GM19025 (cell line): Measurements from ENCODE around the gene PARP15.
"Not testable (repeated sequence)": the region's sequence is repeated elsewhere in the genome, so short reads cannot be mapped to it uniquely, and the experiment has no call there.

Experiments used
- ATAC-seq: cut with Tn5 transposase; IDR thresholded peaks from one replicate; pipeline ENCODE4 v1.9.1; 2021; ENCODE audit warnings: mild to moderate bottlenecking, low read depth, moderate library complexity; ENCODE audit not compliant: unreplicated experiment

Gene PARP15

DNA sequence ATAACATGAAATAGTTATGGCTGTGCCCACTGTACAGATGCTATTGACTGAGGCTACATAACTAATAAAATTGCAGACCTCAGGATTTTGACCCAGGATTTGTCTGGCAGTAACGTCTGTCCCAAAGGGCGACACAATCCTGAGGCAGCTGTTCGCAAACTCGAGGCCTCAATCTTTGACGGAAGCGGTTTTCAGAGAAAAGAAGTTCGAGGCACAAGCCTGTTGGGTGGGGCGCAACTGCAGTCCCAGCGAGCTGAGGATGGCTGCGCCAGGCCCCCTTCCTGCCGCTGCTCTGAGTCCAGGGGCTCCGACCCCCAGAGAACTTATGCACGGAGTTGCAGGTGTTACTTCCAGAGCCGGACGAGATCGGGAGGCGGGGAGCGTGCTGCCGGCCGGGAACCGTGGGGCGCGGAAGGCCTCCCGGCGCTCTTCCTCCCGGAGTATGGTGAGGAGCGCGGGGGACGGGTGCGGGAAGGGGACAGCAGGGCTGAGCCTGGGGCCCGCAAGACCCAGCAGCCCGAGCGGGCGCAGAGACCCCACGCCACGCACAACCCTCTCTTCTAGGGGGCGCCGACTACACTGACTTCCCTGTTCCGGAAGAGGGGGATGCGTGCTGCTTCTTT lies at the start of gene PARP15:
TSS of gene PARP15 (plus strand) at position 242 of the 623 bp plus-strand sequence. CDS start at position 260, 18 bp downstream.
- ATAC-seq = no peak

DNA sequence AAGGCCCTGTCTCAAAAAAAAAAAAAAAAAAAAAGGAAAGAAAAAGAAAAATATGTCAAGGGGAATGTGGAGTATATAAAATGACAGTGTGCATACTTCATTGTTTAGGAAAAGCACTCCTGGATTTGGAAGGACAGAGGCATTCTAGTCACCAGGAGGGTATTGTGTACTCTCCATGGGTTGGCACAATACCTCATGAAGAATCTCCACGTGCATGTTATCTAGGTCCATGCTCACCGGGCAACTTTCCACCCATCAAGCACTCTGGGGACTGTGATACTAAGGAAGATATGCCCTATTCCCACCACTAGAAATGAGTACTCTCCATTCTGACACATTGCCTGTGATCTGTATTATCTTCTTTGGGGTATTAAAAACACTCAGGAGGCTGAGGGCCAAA lies 47.3 kb upstream of the PARP15 start:
- ATAC-seq = no peak

DNA sequence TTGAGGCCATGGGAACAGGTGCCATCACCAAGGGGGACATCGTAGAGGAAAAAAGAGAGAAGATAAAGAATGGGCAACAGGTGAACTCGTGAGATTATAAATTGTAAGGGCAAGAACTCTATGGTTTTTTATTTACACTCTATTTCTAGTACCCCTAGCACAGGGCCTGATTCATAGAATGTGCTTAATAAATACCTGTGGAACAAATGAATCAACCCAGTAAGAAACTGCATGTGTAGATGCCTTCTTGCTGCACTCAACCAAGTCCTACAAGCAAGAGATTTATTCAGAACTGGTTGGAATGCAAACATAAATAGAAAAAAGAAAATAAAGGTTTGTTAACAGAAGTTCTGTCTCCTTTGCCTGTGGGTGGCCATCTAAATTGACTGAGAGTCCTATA lies 44.0 kb upstream of the PARP15 start:
- no peak for ATAC-seq

DNA sequence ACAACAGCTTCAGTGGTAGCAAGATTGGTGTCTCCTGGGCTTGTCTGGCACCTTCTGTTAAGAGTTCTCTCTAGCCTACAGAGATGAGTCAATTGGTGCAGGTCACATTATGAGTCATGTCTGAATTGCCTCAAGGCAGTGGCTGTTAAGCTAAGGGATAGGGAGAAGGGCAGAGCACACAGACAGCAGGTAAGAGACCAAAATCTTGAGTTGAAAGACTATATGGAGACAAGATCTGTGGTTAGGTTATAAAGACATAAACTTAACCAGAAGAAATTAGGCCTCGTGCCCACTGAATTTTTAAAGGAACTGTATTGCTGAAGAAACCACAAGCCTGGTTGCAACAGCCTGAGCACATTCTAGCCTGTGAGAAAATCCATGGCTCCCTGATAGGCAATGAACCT lies 43.5 kb upstream of the PARP15 start:
- peak; percentile 100 for ATAC-seq

DNA sequence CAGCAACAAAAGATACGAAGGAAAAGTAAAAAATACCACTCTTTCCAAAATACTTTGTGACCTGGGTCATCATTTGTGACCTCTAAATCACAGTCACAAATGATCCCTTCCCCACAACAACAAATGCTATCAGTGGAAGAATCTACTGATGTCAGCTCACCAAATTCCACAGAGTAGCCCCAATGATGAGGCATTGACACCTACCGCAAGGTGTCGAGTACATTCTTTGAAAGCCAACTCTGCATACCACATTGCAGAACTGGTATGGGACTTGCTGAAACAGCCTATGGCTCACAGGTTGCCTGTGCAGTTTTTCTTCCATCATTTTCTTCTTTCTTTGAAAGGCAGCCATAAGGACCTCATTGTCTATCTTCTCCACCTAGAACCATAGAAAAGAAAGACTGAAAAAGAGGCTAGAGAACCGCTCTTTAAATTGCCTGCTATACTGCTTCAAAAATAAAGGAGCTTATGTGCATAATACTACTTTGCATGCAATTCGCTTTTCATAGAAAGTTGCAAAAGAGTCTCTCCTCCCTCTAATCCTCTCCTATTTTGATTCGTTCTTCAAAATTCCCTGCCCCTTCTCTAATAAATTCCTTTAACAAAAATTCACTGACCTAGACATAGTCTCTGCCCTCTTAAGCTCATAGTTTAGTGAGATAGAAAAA lies 41.4 kb upstream of the PARP15 start:
- no peak for ATAC-seq

DNA sequence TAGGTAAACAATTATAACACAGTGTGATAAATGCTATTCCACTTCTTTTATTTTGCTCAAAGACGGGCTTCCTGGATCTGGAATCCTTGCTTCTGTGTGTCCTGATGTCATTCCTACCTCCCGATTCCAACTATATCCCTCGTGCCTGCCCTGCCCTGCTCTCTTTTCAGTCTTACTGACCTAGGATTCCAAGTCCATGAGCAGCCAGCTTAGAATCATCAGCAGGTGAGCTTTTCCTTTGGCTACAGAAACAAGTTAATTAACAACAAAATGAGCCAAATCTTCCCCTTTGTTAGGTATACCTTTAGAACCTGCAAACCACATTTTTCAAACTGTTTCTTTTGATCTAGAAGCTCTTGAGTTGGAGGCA lies 40.8 kb upstream of the PARP15 start:
- ATAC-seq = no peak

GRCh38 chr3:122538956-122539490 lies 38.4 kb upstream of the PARP15 start:
- no peak for ATAC-seq

DNA sequence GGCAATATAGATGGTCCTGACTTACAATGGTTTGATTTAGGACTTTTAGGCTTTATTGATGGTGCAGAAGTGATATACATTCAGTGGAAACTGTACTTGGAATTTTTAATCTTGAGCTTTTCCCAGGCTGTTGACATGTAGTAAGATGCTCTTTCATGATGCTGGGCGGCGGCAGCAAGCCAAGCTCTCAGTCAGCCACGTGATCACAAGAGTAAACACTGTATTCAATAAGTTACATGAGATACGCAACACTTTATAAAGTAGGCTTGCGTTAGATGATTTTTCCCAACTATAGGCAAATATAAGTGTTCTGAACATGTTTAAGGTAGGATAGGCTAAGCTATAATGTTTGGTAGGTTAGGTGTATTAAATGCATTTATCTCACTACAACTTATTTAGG lies 31.3 kb upstream of the PARP15 start:
- no peak for ATAC-seq

- no peak for ATAC-seq
Measured at GRCh38 chr3:122548076-122548475, 29.4 kb upstream of the PARP15 start.

- no peak for ATAC-seq
Measured at GRCh38 chr3:122548619-122549018, 28.8 kb upstream of the PARP15 start.

- no peak for ATAC-seq
Measured at GRCh38 chr3:122553171-122553570, 24.3 kb upstream of the PARP15 start.

DNA sequence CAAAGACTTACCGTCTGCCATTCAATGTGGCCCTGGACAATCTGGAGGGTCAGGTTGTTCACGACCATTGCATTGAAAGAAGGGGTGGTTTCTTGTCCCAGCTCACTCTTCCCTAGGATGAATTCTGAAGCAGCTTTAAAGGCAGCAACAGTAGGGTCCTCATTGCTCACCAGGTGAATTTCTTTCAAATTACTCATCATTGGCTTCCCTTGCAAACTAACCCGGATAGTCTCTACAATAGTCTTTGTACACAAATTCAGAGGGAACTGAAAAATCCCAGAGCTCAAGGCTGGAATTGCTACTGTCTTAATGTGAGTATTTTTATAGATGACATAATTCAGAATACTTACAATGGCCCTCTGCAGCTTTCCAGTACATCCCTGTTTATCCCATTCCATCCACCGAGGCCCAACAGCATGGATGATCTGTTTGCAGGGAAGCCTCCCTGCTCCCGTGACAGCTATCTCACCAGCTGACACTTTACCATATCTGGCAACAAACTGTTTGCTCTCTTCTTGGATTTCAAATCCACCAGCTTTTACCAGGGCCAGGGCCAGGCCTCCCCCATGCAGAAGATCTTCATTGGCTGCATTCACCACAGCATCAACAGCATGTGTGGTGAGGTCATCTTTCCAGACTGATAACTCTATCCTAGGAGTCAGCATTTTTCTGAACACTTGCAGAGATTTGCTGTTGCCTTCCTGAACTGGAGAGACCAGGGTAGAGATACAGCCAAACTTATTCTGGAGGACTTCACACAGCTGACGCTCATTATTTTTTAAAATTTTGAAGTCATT lies 22.0 kb upstream of the PARP15 start:
- no peak for ATAC-seq

DNA sequence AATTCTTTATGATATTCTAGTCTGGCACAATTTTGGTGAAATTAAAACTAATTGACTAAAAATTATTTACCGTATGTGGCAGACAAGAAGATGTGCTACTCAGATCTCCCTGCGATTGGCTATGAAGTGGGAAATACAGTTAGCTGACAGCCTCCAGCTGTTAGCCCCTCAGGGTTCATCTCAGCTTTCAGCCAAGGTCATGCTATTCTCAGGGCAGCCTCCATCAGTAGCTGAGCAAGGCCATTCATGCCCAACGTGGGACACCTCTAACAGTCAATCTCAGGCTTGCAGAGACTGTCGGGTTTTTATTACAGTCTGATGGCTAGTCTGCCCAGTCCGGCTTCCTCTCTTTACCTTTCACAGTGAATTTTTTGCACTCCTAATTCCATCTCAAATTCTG lies 20.1 kb upstream of the PARP15 start:
- ATAC-seq = no peak

GRCh38 chr3:122558605-122559004 lies 18.8 kb upstream of the PARP15 start:
- ATAC-seq = no peak

DNA sequence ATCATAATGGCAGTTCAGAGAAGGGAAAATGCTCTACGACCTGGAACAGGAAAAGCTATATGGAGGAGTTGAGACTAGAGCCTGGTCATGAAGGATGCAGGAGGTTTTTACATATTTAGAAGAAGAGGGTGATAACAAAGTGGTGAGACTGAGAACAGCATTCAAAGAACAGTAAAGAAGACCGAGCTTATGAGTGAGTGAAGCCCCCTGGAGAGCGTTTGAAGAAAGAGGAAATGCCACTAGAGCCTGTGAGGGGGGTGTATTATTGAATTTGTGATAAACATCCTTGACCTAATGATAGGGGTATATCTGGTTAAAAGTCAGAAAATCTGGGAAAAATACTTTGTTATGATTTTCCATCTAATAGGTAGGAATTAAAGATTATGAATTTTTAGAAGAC lies 17.5 kb upstream of the PARP15 start:
- no peak for ATAC-seq

DNA sequence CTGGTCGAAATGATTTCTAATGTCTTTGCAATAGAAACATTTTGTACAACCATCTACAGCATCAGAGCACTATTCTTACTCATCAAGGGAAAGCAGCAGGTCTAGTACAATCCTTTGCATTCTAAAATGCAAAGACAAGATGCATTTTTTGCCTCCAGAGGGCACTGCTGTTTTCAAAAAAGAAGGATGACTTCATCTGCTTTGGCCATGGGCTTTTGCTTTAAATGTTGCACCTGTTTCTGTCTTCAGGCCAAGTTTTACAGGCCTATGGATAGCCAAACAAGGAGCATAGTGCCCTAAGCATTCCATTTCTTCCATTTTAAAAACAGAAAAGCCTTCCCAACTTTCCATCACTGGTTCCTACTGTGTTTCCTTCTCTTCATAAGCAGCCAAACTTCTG lies 16.8 kb upstream of the PARP15 start:
- ATAC-seq = no peak

DNA sequence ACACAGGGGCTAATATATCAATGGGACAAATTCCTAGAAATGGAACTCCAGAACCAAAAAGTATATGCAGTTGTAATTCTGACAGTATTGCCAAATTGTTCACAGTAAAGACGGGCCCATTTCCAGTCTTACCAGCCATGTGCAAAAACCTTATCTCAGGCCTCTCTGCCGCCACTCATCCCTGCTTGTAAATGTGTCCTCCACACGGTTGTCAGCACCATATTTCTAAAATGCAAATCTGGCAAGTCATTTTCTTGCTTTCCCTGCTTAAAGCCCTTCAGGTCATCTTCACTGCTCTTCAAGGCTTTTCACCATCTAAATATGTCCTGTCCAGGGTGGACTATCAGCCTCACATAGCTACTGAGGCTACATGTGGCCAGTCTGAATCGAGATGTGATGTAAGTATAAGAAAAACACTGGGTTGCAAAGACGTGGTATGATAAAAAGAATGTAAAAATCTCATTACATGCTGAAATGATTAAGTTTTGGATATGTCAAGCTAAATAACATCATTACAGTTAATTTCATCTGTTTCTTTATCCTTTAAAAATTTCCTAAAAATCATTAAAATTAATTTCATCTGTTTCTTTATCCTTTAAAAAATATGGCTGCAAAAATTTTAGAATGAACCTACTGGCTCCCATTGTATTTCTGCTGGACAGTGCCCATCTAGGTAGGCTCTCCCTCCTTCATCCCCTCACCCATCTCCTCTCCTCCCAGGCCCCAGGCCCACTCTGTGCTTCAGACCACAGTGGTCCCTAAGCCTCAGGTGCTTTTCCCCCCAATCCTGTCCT lies 14.3 kb upstream of the PARP15 start:
- no peak for ATAC-seq

DNA sequence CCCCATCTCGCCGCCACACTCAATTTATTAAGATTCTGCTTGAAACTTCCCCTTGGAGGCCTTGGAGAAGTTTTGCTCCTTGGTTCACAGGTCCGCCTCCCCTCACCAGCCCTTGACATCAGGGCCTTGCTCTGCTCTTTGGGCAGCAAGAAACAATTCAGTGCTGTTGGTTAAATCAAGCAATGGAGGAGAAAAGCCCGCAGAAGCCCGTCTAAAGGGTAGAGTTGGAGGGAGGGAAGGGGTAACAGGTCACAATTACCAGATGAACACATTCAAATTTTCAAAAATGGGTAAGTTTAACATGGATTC lies 13.8 kb upstream of the PARP15 start:
- no peak for ATAC-seq

DNA sequence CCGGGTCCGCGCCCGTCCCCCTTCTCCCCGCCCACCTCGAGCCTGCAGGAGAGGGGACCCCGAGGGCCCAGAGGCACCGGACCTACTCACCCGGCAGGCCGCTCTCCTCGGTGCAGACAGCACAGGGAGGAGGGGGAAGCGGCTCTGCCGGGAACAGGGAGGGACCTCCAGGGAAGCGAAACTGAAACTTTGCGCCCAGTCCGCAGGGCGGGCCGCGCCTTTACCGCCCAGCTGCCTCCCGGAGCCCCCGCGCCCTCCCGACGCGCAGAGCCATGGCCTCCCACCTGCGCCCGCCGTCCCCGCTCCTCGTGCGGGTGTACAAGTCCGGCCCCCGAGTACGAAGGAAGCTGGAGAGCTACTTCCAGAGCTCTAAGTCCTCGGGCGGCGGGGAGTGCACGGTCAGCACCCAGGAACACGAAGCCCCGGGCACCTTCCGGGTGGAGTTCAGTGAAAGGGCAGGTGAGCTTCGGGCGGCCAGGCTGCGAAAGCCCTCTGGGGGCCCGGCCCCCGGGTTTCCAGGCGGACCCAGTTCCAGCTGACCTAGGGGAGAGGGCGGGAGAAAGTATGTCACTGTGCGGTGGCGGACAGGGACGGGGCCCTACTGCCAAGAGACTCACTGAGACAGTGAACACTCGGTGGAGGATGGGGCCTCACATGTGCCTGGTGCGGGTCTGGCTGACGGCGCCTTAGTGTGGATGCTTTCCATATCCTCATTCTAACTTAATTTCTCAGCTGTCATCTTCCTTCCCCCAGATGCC lies 13.1 kb upstream of the PARP15 start, which contains the start of the genes DTX3L and PARP9:
TSS of gene DTX3L (plus strand) at position 184 of the 758 bp plus-strand sequence. CDS start at position 273, 89 bp downstream.
TSS of gene PARP9 (minus strand) at position 146 of the 758 bp plus-strand sequence. CDS start 4,680 bp downstream, outside the sequence.
- peak; percentile 57 for ATAC-seq

DNA sequence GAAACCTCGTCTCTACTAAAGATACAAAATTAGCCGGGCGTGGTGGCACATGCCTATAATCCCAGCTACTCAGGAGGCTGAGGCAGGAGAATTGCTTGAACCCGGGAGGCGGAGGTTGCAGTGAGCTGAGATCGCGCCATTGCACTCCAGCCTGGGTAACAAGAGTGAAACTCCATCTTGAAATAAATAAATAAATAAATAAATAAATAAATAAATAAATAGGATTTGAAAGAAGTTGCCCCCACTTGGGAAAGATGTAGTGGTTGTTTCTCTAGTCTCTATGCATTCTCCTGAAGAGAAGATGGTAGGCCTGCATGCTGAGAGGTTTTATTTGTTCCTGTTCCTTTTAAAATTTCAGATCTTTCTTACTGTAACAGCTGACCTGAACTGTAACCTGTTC lies 9.3 kb upstream of the PARP15 start:
- not testable (repeated sequence) for ATAC-seq
